ENCODE data around the gene MLANA. TPM values are rescaled to one million over a fixed set of nuclear protein-coding genes. Genes with fewer than 3 reads are reported as not detected.

MLANA gene
- polyA plus RNA-seq, 1 donor from 2014 or later: not detected

- Histone ChIP-seq H4K20me1 (ENCODE audit: insufficient read depth) (no peaks in the 10 kb centered on the region), H3F3A (ENCODE audit: insufficient read depth, low read length, poor library complexity, severe bottlenecking) (no peaks in the 10 kb centered on the region), H3K36me3 (ENCODE audit: insufficient read depth, low read length) (no peaks in the 10 kb centered on the region), H3K79me2 (replicated peaks; ENCODE audit: insufficient read depth, low read length) (no peaks in the 10 kb centered on the region), H3K9me3 (ENCODE audit: low read length) (no peaks in the 10 kb centered on the region), H3K9ac (ENCODE audit: low read length) (no peak overlapping the region), H3K4me2 (ENCODE audit: low read length) (no peak overlapping the region), H3K27ac (ENCODE audit: low read length) (no peak overlapping the region), H3K9me2 (ENCODE audit: insufficient read depth, low read length) (no peaks in the 10 kb centered on the region), H3K4me3 (ENCODE audit: low read length) (no peak overlapping the region), H2AFZ (ENCODE audit: low read depth, low read length) (no peak overlapping the region), H3K27me3 (ENCODE audit: insufficient read depth, low read depth, low read length) (no peaks in the 10 kb centered on the region)
- no peak for TF ChIP-seq MXI1 (conservative IDR thresholded peaks at IDR 0.05; ENCODE audit: poor library complexity, severe bottlenecking)
- TF ChIP-seq EP300 (conservative IDR thresholded peaks at IDR 0.05; ENCODE audit: poor library complexity, severe bottlenecking): no peak
- no peak for TF ChIP-seq SMC3 (conservative IDR thresholded peaks at IDR 0.05; ENCODE audit: poor library complexity)
Measured at GRCh38 chr9:5908918-5909317, 18.2 kb downstream of the MLANA start.

GRCh38 chr9:5909976-5910375, 19.3 kb downstream of the MLANA start:
- Histone ChIP-seq H3K27me3 (ENCODE audit: insufficient read depth, low read depth, low read length) (no peaks in the 10 kb centered on the region), H2AFZ (ENCODE audit: low read depth, low read length) (no peak overlapping the region), H3K4me2 (ENCODE audit: low read length) (no peak overlapping the region), H3K27ac (ENCODE audit: low read length) (no peak overlapping the region), H3K9me2 (ENCODE audit: insufficient read depth, low read length) (no peaks in the 10 kb centered on the region), H3K36me3 (ENCODE audit: insufficient read depth, low read length) (no peaks in the 10 kb centered on the region), H3K79me2 (replicated peaks; ENCODE audit: insufficient read depth, low read length) (no peaks in the 10 kb centered on the region), H3F3A (ENCODE audit: insufficient read depth, low read length, poor library complexity, severe bottlenecking) (no peaks in the 10 kb centered on the region), H4K20me1 (ENCODE audit: insufficient read depth) (no peaks in the 10 kb centered on the region), H3K9ac (ENCODE audit: low read length) (no peak overlapping the region), H3K4me3 (ENCODE audit: low read length) (no peak overlapping the region), H3K9me3 (ENCODE audit: low read length) (no peaks in the 10 kb centered on the region)
- no peak for TF ChIP-seq TAF1 (IDR thresholded peaks at IDR 0.05; ENCODE audit: low read depth)
- no peak for TF ChIP-seq EZH2 (IDR thresholded peaks at IDR 0.05; ENCODE audit: borderline replicate concordance, insufficient read depth, low read length, poor library complexity, severe bottlenecking)
- no peak for TF ChIP-seq RAD21 (conservative IDR thresholded peaks at IDR 0.05)
- no peak for TF ChIP-seq MXI1 (conservative IDR thresholded peaks at IDR 0.05; ENCODE audit: poor library complexity, severe bottlenecking)
- no peak for TF ChIP-seq REST (IDR thresholded peaks at IDR 0.05; ENCODE audit: borderline replicate concordance)
- TF ChIP-seq CTCF (IDR thresholded peaks at IDR 0.05; ENCODE audit: poor library complexity, severe bottlenecking): no peak
- no peak for TF ChIP-seq SMC3 (conservative IDR thresholded peaks at IDR 0.05; ENCODE audit: poor library complexity)
- no peak for TF ChIP-seq EP300 (conservative IDR thresholded peaks at IDR 0.05; ENCODE audit: poor library complexity, severe bottlenecking)
- no peak for TF ChIP-seq POLR2AphosphoS5 (IDR thresholded peaks at IDR 0.05)
